Inferior parietal cortex (tissue), 1 donor: ENCODE results near the gene ACR.

Experiments used
- DNase-seq: peaks from one replicate; pipeline ENCODE4 v3.0.0-alpha.2; 2016; ENCODE audit errors: extremely low spot score

Gene ACR

GRCh38 chr22:50737728-50738648, at the start of gene ACR:
Gene ACR (plus strand): TSS chr22:50738204. CDS start chr22:50738236, 32 bp downstream.
- no peak for DNase-seq

- DNase-seq = no peak
Observed at GRCh38 chr22:50688448-50688847, 49.6 kb upstream of the ACR start.

DNA sequence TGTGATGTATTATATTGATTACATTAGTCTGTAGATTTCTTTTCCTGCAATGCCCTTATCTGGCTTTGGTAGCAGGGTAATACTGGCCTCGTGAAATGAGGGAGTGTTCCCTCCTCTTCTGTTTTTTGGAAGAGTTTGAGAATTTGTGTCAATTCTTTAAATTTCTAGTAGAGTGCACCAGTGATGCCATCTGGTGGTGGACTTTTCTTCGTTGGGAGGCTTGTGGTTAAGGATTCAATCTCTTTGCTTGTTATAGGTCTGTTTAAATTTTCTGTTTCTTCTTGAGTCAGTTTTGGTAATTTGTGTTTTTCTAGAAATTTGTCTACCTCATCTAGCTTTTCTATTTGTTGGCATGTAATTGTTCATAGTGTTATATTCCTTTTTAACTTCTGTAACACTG, 46.5 kb upstream of the ACR start:
- no peak for DNase-seq

DNA sequence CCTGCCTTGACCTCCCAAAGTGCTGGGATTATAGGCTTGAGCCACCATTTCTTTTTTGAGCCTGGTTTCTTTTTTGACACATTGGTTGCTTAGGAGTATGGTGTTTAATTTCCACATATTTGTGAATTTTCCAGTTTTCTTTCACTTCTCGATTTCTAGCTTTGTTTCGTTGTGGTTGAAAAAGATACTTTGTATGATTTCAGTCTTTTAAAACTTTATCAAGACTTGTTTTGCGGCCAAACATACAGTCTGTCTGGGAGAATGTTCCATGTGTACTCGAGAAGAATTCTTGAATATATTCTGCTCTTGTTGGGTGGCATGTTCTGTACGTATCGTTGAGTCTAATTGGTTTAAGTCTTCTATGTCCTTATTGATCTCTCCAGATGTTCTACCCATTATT, 44.5 kb upstream of the ACR start:
- DNase-seq = no peak

- no peak for DNase-seq
Observed at GRCh38 chr22:50694099-50694605, 43.9 kb upstream of the ACR start.

DNA sequence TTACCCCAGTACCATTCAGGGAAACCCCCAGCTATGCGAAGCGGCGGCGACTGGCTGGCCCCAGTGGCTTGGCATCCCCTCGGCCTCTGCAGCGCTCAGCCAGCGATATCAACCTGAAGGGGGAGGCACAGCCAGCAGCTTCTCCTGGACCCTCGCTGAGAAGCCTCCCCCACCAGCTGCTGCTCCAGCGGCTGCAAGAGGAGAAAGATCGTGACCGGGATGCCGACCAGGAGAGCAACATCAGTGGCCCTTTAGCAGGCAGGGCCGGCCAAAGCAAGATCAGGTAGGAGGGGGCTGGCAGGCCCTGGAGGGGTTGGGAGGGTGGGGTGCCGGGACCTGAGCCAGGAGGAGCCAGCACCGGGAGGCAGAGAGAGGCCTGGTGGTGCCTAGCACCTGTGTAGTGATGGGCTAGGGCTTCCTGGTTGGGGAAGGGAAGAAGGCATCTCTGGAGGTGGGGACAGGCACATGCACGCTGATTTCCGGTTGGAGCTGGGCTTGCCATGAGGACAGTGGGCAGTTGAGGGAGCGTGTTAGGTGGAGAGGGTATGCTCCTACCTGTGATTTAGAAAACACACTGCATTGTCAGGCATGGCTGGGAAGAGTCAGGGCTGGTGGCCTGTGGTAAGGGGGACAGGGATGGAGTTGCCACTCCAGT, 43.1 kb upstream of the ACR start:
- DNase-seq = no peak

DNA sequence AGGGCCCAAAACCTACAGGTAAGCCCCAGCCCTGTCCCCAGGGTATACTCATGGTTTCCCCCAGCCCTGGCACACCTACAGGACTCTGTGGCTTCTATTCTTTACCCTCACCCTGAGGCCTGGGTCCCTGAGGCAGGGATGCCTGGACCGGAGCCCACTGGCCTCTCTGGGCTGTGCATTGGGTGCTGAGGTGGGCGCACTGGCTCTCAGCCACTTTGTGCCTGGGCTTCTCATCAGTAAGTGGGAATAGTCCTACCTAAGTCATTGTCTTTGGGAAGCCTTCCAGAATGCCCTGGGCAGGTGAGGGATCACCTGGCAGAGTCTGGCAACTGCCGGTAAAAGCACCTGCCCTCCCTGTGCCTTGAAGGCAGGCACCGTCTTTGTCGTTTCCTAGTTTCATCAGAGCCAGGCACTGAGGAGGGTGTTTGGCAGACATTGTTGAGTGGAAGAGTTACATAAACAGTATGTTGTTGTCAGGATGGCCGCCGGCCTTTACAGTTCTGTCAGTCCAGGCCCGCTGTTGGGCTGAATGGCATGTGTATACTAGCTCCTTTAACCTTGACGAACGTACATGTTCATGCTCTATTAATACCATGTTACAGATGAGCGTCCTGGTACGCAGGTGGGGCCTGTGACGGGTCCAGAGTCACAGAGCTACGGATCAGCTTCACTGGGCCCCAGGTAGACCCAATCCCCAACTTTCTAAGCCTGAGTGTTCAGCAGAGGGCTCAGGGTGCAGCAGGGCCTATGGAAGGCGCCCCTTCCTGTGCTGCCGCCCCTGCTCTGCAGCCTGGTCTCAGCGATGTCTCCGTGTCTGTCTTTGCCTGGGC, 42.4 kb upstream of the ACR start:
- DNase-seq = no peak

- DNase-seq = no peak
Observed at GRCh38 chr22:50696251-50696798, 41.7 kb upstream of the ACR start.

- no peak for DNase-seq
Observed at GRCh38 chr22:50696799-50697561, 41.0 kb upstream of the ACR start.

DNA sequence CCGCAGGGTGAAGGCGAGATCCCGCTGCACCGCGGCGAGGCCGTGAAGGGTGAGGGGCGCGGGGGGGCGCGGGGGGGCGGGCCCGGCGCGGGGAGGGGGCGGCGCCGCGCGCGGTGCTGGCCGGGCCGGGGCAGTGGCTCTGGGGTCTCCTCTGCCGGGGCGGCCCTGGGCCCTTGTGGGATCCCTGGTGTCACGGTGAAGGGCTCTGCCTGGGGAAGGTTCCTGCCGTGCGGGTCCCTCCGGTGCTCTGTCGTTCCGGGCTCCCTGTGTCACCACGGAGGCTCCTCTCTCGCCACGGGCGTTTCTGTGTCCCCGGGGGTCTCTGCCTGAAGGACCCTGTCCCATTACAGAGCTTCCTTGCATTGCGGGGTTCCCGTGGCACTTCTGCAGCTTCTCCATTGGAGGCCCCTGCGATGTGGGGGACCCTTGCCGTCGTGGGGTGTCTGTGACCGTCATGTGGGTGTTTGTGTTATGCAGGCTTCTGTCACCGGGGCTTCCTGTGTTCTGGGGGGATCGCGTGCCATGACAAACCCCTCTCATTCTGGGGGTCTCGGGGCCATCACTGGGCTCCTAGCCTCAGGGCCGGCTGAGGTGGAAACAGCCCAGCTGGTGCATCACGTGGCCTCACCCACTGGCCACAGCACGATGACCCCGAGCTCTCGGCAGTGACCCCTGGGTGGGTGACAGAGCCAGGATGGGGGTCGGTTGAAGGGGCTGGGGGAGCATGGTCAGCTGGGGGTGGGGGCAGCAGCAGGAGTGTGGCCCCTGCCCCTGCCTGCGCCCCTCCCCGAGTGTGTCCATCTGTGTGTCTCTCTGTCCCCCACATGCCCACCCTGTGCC, 40.1 kb upstream of the ACR start:
- no peak for DNase-seq

DNA sequence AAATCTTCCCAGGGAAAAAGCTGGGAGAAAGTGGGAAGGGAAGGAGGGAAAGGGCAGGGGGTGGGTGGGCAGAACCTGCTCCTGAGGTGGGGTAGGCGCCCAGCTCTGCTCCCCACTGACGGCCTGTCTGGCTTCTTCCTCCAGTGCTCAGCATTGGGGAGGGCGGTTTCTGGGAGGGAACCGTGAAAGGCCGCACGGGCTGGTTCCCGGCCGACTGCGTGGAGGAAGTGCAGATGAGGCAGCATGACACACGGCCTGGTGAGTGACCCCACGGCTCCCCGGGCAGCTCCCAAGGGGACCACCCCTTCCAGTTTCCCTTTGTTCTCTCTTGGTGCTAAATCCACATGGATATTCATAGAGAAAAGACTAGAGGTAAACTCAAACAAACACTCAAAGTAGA, 39.5 kb upstream of the ACR start:
- no peak for DNase-seq

- DNase-seq = no peak
Observed at GRCh38 chr22:50699001-50699755, 38.8 kb upstream of the ACR start.

- DNase-seq = no peak
Observed at GRCh38 chr22:50699756-50700386, 38.1 kb upstream of the ACR start.

DNA sequence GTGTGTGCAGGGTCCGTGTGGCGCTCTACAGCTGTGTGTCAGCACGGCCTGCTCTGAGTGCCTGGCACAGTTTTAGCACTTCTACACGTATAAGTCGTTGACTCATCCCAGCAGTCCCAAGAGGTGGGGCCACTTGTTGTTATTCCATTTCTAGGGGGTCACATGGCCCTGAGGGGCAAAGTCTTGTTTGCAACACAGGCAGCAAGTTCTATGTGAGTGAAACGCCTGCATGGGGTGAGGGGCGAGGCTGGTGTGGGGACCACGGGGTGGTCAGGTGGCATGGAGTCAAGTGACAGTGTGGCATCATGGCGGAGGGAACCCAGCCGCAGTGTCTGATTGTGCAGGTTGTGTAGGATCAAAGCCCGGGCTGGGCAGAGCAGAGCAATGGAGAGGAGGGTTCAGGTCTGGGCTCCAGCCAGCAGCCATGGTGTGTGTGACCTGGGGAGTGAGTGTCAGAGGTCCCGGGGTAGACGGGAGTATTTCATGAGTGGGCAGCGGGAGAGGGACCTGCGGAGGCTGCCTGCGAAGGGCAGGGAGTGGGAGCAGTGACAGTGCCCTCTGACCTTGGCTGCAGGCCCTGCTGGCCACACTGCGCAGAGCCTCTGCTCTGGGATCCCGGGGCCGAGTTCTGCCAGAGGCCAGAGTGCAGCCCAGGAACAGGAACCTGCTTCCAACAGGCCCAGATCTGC, 37.5 kb upstream of the ACR start:
- DNase-seq = no peak

GRCh38 chr22:50701076-50701419, 37.0 kb upstream of the ACR start:
- DNase-seq = no peak

- DNase-seq = no peak
Observed at GRCh38 chr22:50701428-50702154, 36.4 kb upstream of the ACR start.

- DNase-seq = no peak
Observed at GRCh38 chr22:50702261-50702671, 35.7 kb upstream of the ACR start.
